Measurements from ENCODE around the gene MKRN2.

DNA sequence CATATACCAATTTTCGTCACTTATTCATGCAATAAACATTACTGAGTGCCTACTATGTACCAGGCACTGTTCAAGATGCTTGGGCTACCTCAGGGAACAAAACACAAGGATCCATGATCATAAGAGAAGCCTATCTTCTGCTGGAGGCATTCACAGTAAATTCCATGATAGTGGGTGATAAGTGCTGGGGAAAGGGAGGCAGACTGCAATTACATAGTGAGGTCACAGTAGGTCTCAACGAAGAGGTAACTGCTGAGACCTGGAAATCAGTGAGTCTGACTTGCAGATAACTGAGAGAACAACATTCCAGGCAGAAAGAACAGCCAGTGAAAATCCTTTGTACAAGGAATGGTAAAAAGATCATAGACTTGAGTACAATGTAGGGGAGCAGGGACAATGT lies 73.4 kb downstream of the MKRN2 start:
- TF ChIP-seq, protein P1, sequence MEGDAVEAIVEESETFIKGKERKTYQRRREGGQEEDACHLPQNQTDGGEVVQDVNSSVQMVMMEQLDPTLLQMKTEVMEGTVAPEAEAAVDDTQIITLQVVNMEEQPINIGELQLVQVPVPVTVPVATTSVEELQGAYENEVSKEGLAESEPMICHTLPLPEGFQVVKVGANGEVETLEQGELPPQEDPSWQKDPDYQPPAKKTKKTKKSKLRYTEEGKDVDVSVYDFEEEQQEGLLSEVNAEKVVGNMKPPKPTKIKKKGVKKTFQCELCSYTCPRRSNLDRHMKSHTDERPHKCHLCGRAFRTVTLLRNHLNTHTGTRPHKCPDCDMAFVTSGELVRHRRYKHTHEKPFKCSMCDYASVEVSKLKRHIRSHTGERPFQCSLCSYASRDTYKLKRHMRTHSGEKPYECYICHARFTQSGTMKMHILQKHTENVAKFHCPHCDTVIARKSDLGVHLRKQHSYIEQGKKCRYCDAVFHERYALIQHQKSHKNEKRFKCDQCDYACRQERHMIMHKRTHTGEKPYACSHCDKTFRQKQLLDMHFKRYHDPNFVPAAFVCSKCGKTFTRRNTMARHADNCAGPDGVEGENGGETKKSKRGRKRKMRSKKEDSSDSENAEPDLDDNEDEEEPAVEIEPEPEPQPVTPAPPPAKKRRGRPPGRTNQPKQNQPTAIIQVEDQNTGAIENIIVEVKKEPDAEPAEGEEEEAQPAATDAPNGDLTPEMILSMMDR (IDR thresholded peaks at IDR 0.05): no peak
- TF ChIP-seq EP300 (IDR thresholded peaks at IDR 0.05): no peak
